Measurements from ENCODE around the gene DLX1.

Gene DLX1

GRCh38 chr2:172088245-172089004 is 3.1 kb downstream of the DLX1 start:
- no peak overlapping the region for H3K4me3 ChIP-seq (ENCODE audit: low read depth, low read length)
- no peak for TF ChIP-seq CTCF (IDR thresholded peaks at IDR 0.05; ENCODE audit: low read depth, low read length, missing control alignments)
- DNase-seq (ENCODE audit: low read depth): no peak

- DNase-seq (ENCODE audit: low read depth): no peak
- no peak overlapping the region for H3K4me3 ChIP-seq (ENCODE audit: low read depth, low read length)
- TF ChIP-seq CTCF (IDR thresholded peaks at IDR 0.05; ENCODE audit: low read depth, low read length, missing control alignments): no peak
These were observed 3.7 kb downstream of the DLX1 start for GRCh38 chr2:172089005-172089504.

GRCh38 chr2:172089633-172090032 is 4.3 kb downstream of the DLX1 start:
- no peak for TF ChIP-seq CTCF (IDR thresholded peaks at IDR 0.05; ENCODE audit: low read depth, low read length, missing control alignments)
- H3K4me3 ChIP-seq (ENCODE audit: low read depth, low read length): no peak overlapping the region
- DNase-seq (ENCODE audit: low read depth): no peak

GRCh38 chr2:172090044-172090961 is 5.0 kb downstream of the DLX1 start:
- no peak for DNase-seq (ENCODE audit: low read depth)
- TF ChIP-seq CTCF (IDR thresholded peaks at IDR 0.05; ENCODE audit: low read depth, low read length, missing control alignments): no peak
- no peak overlapping the region for H3K4me3 ChIP-seq (ENCODE audit: low read depth, low read length)

- DNase-seq (ENCODE audit: low read depth): no peak
- TF ChIP-seq CTCF (IDR thresholded peaks at IDR 0.05; ENCODE audit: low read depth, low read length, missing control alignments): no peak
- H3K4me3 ChIP-seq (ENCODE audit: low read depth, low read length): no peak overlapping the region
These were observed 5.8 kb downstream of the DLX1 start for GRCh38 chr2:172091000-172091641.

GRCh38 chr2:172091761-172092566 is 6.7 kb downstream of the DLX1 start:
- H3K4me3 ChIP-seq (ENCODE audit: low read depth, low read length): no peak overlapping the region
- DNase-seq (ENCODE audit: low read depth): no peak
- no peak for TF ChIP-seq CTCF (IDR thresholded peaks at IDR 0.05; ENCODE audit: low read depth, low read length, missing control alignments)
